HK-2 (cell line): ENCODE results near the gene CDH4.
A peak's percentile ranks its signal among the peaks of the same experiment; 100 is the strongest.

Experiments
- DNase-seq: peaks from one replicate; pipeline ENCODE4 v3.0.0-alpha.2; 2018; ENCODE audit not compliant: unreplicated experiment

The CDH4 gene

DNA sequence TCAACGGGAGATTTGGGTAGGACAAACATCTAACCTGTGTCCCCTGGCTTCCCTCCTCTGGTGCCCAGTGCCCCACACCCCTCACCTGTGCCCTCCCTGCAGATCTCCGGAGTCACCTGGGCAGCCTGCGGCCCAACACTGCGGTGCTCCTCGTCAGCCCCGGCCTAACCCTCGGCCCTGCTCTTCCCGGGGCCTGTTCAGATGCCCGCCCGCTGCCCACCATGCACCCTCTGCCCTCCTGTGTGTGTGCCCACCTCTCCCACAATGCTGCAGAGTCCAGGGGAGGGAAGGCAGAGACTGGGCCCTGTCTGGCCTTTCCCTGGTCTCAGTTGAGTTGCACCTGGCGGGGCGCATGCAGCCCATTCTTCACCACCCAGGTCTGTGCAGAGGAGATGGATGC is 349.3 kb downstream of the CDH4 start:
- no peak for DNase-seq

DNA sequence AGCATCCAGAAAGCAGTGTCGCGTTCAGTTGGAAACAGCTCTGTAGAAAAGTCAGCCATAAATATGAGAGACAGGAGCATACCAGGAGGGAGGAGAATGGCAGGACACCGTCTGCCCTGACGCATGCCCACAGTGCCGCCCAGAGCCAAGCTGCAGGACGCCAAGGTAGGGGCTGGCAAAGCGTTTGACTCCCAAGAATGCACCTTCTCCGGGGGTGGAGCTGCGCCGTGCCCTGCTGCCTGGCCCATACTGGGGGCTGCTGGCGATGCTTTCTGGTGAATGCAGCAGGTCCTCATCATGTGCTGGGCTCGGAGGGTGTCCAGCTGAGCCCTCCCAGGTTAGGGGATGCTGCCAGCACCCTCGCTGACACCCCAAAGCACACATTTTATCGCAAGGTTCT is 349.8 kb downstream of the CDH4 start:
- no peak for DNase-seq

- DNase-seq = no peak
These were observed 351.7 kb downstream of the CDH4 start for GRCh38 chr20:61603715-61604114.

DNA sequence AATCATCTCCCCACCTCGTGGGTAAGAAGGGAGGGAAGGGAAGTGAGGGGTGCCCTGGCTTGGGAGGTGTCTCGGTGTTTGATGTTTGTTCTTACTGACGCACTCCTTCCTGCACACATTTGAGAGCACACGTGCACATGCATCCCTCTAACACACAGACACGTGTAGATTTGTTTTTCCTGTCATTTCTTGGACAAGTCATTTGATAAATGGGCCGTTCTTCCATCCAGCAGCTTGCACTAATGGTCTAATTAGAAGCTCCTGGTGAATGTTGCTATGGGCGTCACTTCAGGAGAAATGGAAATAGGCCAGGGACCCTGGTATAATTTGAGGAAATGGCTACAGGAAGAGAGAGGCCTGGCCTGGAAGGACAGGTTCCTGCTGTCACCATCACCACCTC is 352.5 kb downstream of the CDH4 start:
- DNase-seq = no peak

GRCh38 chr20:61605283-61605682 is 353.2 kb downstream of the CDH4 start:
- DNase-seq = no peak

DNA sequence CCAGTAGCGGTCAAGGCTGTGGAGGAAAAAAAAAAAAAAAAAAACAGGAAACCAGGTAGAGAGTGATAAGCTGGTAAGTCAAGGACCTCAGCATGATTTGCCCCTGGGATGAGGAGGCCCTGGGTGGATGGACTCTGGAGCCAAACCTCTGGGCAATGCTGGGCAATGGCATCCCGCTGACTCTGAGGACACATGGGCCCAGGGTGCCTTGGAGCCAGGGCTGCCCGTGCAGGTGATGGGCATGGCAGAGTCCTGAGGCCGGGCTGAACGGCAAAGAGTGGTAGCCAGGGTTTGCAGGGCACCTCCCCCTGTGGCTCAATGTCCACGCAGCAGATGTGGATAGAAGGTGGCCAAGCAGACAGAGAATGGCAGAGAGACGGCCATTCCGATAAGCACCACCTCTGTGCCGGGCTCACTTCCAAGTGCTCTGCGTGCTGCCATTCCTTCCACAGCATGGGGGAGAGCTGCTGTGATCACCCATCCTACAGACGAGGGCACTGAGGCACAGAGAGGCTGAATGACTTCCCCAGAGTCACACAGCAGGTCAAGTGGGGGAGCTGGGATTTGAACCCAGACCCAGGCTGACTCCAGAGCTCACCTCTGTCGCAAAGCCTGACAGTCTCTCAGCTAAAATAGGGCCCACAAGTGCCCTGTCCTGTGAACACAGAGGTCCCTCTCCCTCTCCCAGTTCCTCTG is 353.9 kb downstream of the CDH4 start:
- DNase-seq = no peak

DNA sequence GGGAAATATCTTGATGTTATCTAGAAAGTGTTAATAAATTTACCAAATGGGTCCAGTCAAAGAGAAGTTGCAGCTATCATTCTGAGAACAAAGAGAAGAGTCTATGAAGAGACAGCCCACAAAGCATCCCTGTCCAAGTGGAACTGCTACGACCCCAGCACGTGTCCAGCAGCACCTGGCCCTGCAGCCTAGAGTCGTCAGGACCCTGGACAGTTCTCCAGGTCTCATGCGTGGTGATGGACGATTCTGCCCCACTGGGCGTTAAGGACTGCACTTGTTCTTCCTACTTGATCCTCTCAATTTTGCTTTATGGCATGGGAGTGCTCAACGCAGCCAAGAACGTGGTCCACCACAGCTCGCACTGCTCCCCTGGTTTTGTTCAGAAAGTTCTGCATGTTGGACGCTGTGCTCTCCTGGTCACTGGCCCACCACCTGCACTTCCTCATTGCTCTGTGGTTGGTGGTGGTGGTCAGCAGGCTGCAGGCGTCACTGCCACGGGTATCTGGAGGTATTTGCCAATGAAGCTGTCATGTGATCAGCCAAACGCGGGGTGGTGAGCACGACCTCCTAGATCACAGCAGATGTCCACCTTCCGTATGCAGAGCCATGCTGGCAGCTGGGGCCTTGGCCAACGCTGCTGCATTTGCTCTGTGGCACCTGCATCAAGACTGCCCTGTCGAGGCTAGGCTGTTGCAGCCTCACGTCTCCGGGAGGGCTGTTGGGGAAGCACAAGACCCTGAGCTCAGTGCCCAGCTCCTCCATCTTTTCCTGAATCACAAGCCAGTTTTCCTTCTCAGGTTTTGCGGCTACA is 356.4 kb downstream of the CDH4 start:
- DNase-seq = peak; percentile 36

GRCh38 chr20:61609461-61609860 is 357.4 kb downstream of the CDH4 start:
- DNase-seq = no peak

GRCh38 chr20:61611401-61612180 is 359.5 kb downstream of the CDH4 start:
- DNase-seq = no peak

DNA sequence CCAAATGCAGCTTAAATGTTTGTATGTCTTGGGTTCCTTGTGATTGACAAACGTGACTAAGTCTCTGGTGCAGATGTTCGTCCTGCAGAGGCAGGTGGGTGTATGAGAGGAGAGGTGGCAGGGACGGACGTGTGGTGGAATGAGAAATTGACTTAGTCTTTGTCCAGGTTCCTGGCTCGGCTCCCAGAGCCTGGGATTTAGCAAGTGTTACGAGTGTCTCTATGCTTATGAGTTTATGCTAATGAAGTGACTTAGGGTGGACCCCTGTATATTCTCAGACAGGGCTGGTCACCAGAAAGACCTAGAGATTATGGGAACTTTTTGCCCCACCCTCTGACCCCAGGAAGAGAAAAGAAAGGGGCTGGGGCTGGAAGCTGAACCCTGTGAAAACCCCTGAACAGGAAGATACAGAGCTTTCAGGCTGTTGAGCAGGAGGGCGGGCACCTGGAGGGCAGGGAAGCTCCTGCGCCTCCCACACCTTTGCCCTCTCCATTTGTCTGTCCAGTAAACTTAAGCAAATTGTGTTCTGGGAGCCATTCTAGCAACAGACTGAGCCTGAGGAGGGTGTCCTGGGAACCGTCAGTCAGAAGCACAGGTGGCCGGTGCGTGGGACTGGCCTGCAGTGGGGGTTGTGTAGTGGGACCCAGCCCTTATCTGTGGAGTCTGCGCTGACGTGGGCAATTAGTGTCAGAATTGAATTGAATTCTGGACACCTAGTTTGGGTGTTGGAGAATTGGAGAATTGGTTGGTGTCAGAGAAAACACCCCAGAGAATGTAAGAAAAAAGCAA is 362.1 kb downstream of the CDH4 start:
- no peak for DNase-seq

DNA sequence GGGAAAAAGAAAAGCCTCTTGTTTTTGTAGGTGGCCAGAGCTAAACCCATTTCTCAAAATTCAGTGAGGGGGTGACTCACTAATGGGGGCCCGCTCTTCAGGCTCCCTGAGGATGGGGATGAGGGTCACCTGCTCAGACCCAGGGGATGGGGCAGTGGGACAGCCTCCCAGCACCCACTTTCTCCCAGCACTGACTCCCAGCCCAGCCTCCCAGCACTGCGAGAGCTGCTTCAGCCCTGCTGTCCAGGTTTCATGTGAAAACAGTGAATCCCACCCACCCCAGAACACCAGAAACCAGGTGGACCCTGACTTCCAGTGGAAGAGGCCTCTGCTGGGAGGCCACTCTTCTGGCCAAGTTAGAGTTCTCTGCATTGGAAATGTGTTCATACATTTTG is 362.6 kb downstream of the CDH4 start:
- DNase-seq = no peak

GRCh38 chr20:61615806-61616205 is 363.7 kb downstream of the CDH4 start:
- no peak for DNase-seq

GRCh38 chr20:61619751-61620150 is 367.7 kb downstream of the CDH4 start:
- no peak for DNase-seq

- no peak for DNase-seq
These were observed 368.1 kb downstream of the CDH4 start for GRCh38 chr20:61620174-61620573.

GRCh38 chr20:61621035-61621730 is 369.1 kb downstream of the CDH4 start:
- DNase-seq = no peak

- no peak for DNase-seq
These were observed 369.8 kb downstream of the CDH4 start for GRCh38 chr20:61621852-61622251.

- no peak for DNase-seq
These were observed 371.4 kb downstream of the CDH4 start for GRCh38 chr20:61623451-61623850.

GRCh38 chr20:61625246-61625645 is 373.2 kb downstream of the CDH4 start:
- no peak for DNase-seq

GRCh38 chr20:61626412-61626811 is 374.4 kb downstream of the CDH4 start:
- DNase-seq = no peak

- DNase-seq = no peak
These were observed 375.8 kb downstream of the CDH4 start for GRCh38 chr20:61627791-61628415.

DNA sequence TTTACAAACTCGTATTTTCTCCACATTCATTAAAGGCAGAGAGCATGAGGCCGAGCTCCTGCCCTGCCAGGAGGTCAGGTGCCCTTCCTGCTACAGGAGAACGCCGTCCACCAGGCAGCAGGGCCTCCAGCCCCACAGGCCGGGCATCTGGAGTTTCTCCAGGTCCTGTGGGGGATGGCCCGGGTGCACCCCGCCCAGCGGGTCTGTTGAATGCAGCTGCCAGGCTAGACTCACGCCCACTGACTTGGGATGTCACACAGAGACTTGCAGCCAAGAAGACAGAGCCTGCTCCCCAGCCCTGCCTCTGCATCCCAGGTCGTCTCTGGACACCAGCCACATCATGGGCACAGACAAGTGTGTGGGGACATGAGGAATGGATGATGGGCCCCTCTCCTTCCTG is 376.4 kb downstream of the CDH4 start:
- no peak for DNase-seq
